H7 (cell line): ENCODE results near the gene IZUMO1. TPM values are rescaled to one million over a fixed set of nuclear protein-coding genes. Genes with fewer than 3 reads are reported as not detected.

Experiments
- DNase-seq: peaks from one replicate; pipeline ENCODE4 v3.0.0; 2012
- H3K27me3 ChIP-seq: 2 replicates; pipeline ENCODE4 v1.6.0; 2011; ENCODE audit warnings: mild to moderate bottlenecking, low read length; ENCODE audit not compliant: control insufficient read depth, insufficient read depth
- H3K36me3 ChIP-seq: replicated peaks from 2 replicates; pipeline ENCODE4 v1.5.1; 2011; ENCODE audit warnings: low read length; ENCODE audit not compliant: control insufficient read depth, insufficient read depth
- H3K4me3 ChIP-seq: 2 replicates; pipeline ENCODE4 v1.5.1; 2011; ENCODE audit warnings: low read depth, mild to moderate bottlenecking, control low read depth, low read length, moderate library complexity; ENCODE audit not compliant: insufficient read depth
- total RNA-seq: library from RNA; depleted of rRNA; stranded (reverse); fragments of >200 nt; shearing (Covaris generic); gene quantifications from 2 replicates; pipeline ENCODE4 v1.2.3, GENCODE V29; 2014

The IZUMO1 gene
- total RNA-seq, 1 experiment from 2014 or later = 0.24 TPM

GRCh38 chr19:48716562-48717291 is 30.0 kb downstream of the IZUMO1 start:
- Histone ChIP-seq H3K27me3 (no peaks in the 10 kb centered on the region), H3K4me3 (peak overlapping the region; percentile 29), H3K36me3 (no peaks in the 10 kb centered on the region)
- DNase-seq = peak; percentile 86

GRCh38 chr19:48715681-48716171 is 31.0 kb downstream of the IZUMO1 start:
- H3K36me3 ChIP-seq = no peaks in the 10 kb centered on the region
- no peaks in the 10 kb centered on the region for H3K27me3 ChIP-seq
- DNase-seq = peak; percentile 50

GRCh38 chr19:48714759-48715675 is 31.7 kb downstream of the IZUMO1 start:
- peak overlapping the region; percentile 49 for H3K4me3 ChIP-seq
- no peaks in the 10 kb centered on the region for H3K36me3 ChIP-seq
- peak; percentile 51 for DNase-seq
- no peaks in the 10 kb centered on the region for H3K27me3 ChIP-seq

More at GRCh38 chr19:48715681-48716171, 31.0 kb downstream of the IZUMO1 start:
- no peak overlapping the region for H3K4me3 ChIP-seq

GRCh38 chr19:48713864-48714755 is 32.6 kb downstream of the IZUMO1 start:
- peak overlapping the region; percentile 89 for H3K4me3 ChIP-seq
- peak; percentile 100 for DNase-seq
- no peaks in the 10 kb centered on the region for H3K27me3 ChIP-seq
- no peaks in the 10 kb centered on the region for H3K36me3 ChIP-seq

- peak; percentile 90 for DNase-seq
Observed at GRCh38 chr19:48713041-48713863, 33.5 kb downstream of the IZUMO1 start.

GRCh38 chr19:48711106-48711662 is 35.5 kb downstream of the IZUMO1 start:
- Histone ChIP-seq H3K36me3 (no peaks in the 10 kb centered on the region), H3K27me3 (no peaks in the 10 kb centered on the region), H3K4me3 (no peak overlapping the region)
- DNase-seq = no peak

More at GRCh38 chr19:48713041-48713863, 33.5 kb downstream of the IZUMO1 start:
- Histone ChIP-seq H3K4me3 (peak overlapping the region; percentile 89), H3K36me3 (no peaks in the 10 kb centered on the region), H3K27me3 (no peaks in the 10 kb centered on the region)

GRCh38 chr19:48708471-48708870 is 38.2 kb downstream of the IZUMO1 start:
- Histone ChIP-seq H3K36me3 (no peaks in the 10 kb centered on the region; the same call in 1 of the 2 replicates), H3K27me3 (no peaks in the 10 kb centered on the region), H3K4me3 (no peak overlapping the region)
- DNase-seq = peak; percentile 56

- Histone ChIP-seq H3K27me3 (no peaks in the 10 kb centered on the region), H3K36me3 (no peaks in the 10 kb centered on the region; the same call in 1 of the 2 replicates), H3K4me3 (no peak overlapping the region)
- no peak for DNase-seq
Observed at GRCh38 chr19:48705431-48705830, 41.3 kb downstream of the IZUMO1 start.

- H3K4me3 ChIP-seq = no peak overlapping the region
- no peaks in the 10 kb centered on the region; the same call in 1 of the 2 replicates for H3K36me3 ChIP-seq
- no peaks in the 10 kb centered on the region for H3K27me3 ChIP-seq
- DNase-seq = no peak
Observed at GRCh38 chr19:48703316-48703715, 43.4 kb downstream of the IZUMO1 start.

- no peaks in the 10 kb centered on the region; the same call in 1 of the 2 replicates for H3K36me3 ChIP-seq
- no peak overlapping the region for H3K4me3 ChIP-seq
- no peak for DNase-seq
- H3K27me3 ChIP-seq = no peaks in the 10 kb centered on the region
Observed at GRCh38 chr19:48702701-48703100, 44.0 kb downstream of the IZUMO1 start.

GRCh38 chr19:48698046-48698445 is 48.7 kb downstream of the IZUMO1 start:
- Histone ChIP-seq H3K27me3 (no peaks in the 10 kb centered on the region), H3K36me3 (no peaks in the 10 kb centered on the region), H3K4me3 (no peak overlapping the region)
- DNase-seq = peak; percentile 14

GRCh38 chr19:48696353-48697010 is 50.2 kb downstream of the IZUMO1 start:
- Histone ChIP-seq H3K27me3 (no peaks in the 10 kb centered on the region), H3K36me3 (no peaks in the 10 kb centered on the region), H3K4me3 (peak overlapping the region; percentile 79)
- DNase-seq = peak; percentile 86
